ENCODE results near the gene DDB1. TPM values are rescaled to one million over a fixed set of nuclear protein-coding genes. Genes with fewer than 3 reads are reported as not detected.

Gene DDB1
- total and polyA plus RNA-seq, 2 of the 13 experiments (the other 11 are each of a cell fraction or from before 2014, with no cell fraction given) = 217 to 266 TPM

DNA sequence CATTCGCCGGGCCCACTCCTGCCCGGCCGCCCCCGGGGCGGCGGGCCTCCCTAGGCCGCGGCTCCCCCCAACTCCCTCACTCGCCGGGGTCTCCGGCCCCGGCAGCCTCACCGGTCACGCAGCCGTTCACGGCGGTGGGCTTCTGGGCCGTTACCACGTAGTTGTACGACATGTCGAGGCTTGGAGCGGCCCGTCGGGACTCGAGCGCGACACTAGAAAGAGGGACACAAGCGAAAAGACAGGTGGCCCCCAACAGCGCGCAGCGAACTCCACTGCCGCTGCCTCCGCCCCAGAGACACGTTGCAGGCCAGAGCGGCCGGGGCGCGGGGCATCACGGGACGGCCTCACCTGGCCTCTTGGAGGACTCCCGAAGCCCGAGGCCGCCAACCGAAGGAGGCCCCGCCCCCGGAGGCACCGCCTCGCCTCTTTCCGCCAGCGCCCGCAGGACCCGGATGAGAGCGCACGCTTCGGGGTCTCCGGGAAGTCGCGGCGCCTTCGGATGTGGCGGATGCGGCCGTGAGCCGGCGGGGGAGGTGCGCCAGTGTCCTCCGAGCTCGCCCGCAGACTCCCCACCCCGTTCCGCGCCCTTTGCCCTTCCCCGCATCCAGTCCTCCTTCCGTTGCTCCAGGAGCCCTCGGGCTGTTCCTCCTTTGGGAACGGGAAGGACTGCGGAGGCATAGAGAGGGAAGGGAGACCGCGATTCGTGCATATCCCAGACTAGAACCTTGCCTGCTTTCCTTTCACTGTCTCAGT lies at the start of gene DDB1, which contains the start of gene TKFC (continued):
- TF ChIP-seq SIN3A (IDR thresholded peaks at IDR 0.05; ENCODE audit: borderline replicate concordance, low read depth, low read length) = peak; percentile 92; the same call in 1 of the 2 replicates
- no peak for TF ChIP-seq PRMT3 (CRISPR knock-in tag; IDR thresholded peaks at IDR 0.05; ENCODE audit: borderline replicate concordance, low read depth)
- TF ChIP-seq NR2C2 (CRISPR knock-in tag; IDR thresholded peaks at IDR 0.05; ENCODE audit: borderline replicate concordance) = peak; percentile 79
- TF ChIP-seq SRF (IDR thresholded peaks at IDR 0.05; ENCODE audit: low read depth, low read length) = no peak
- TF ChIP-seq, protein P1, sequence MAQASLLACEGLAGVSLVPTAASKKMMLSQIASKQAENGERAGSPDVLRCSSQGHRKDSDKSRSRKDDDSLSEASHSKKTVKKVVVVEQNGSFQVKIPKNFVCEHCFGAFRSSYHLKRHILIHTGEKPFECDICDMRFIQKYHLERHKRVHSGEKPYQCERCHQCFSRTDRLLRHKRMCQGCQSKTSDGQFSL (CRISPR knock-in tag; IDR thresholded peaks at IDR 0.05) = peak; percentile 86
- TF ChIP-seq, protein P2, sequence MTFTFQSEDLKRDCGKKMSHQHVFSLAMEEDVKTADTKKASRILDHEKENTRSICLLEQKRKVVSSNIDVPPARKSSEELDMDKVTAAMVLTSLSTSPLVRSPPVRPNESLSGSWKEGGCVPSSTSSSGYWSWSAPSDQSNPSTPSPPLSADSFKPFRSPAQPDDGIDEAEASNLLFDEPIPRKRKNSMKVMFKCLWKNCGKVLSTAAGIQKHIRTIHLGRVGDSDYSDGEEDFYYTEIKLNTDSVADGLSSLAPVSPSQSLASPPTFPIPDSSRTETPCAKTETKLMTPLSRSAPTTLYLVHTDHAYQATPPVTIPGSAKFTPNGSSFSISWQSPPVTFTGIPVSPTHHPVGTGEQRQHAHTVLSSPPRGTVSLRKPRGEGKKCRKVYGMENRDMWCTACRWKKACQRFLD (CRISPR knock-in tag; IDR thresholded peaks at IDR 0.05; ENCODE audit: borderline replicate concordance) = peak; percentile 79; the same call in 1 of the 2 replicates
- peak; percentile 78 for TF ChIP-seq HES4 (CRISPR knock-in tag; IDR thresholded peaks at IDR 0.05; ENCODE audit: borderline replicate concordance)
- no peak; the same call in 1 of the 2 replicates for TF ChIP-seq ZBTB3 (CRISPR knock-in tag; IDR thresholded peaks at IDR 0.05; ENCODE audit: borderline replicate concordance, low read depth)
- no peak; the same call in 1 of the 2 replicates for TF ChIP-seq CC2D1A (CRISPR knock-in tag; IDR thresholded peaks at IDR 0.05)
- TF ChIP-seq, protein P3, sequence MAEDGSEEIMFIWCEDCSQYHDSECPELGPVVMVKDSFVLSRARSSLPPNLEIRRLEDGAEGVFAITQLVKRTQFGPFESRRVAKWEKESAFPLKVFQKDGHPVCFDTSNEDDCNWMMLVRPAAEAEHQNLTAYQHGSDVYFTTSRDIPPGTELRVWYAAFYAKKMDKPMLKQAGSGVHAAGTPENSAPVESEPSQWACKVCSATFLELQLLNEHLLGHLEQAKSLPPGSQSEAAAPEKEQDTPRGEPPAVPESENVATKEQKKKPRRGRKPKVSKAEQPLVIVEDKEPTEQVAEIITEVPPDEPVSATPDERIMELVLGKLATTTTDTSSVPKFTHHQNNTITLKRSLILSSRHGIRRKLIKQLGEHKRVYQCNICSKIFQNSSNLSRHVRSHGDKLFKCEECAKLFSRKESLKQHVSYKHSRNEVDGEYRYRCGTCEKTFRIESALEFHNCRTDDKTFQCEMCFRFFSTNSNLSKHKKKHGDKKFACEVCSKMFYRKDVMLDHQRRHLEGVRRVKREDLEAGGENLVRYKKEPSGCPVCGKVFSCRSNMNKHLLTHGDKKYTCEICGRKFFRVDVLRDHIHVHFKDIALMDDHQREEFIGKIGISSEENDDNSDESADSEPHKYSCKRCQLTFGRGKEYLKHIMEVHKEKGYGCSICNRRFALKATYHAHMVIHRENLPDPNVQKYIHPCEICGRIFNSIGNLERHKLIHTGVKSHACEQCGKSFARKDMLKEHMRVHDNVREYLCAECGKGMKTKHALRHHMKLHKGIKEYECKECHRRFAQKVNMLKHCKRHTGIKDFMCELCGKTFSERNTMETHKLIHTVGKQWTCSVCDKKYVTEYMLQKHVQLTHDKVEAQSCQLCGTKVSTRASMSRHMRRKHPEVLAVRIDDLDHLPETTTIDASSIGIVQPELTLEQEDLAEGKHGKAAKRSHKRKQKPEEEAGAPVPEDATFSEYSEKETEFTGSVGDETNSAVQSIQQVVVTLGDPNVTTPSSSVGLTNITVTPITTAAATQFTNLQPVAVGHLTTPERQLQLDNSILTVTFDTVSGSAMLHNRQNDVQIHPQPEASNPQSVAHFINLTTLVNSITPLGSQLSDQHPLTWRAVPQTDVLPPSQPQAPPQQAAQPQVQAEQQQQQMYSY (CRISPR knock-in tag; IDR thresholded peaks at IDR 0.05) = no peak
- TF ChIP-seq, protein P4, sequence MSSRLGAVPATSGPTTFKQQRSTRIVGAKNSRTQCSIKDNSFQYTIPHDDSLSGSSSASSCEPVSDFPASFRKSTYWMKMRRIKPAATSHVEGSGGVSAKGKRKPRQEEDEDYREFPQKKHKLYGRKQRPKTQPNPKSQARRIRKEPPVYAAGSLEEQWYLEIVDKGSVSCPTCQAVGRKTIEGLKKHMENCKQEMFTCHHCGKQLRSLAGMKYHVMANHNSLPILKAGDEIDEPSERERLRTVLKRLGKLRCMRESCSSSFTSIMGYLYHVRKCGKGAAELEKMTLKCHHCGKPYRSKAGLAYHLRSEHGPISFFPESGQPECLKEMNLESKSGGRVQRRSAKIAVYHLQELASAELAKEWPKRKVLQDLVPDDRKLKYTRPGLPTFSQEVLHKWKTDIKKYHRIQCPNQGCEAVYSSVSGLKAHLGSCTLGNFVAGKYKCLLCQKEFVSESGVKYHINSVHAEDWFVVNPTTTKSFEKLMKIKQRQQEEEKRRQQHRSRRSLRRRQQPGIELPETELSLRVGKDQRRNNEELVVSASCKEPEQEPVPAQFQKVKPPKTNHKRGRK (CRISPR knock-in tag; IDR thresholded peaks at IDR 0.05) = no peak; the same call in 1 of the 2 replicates
- TF ChIP-seq, protein P5, sequence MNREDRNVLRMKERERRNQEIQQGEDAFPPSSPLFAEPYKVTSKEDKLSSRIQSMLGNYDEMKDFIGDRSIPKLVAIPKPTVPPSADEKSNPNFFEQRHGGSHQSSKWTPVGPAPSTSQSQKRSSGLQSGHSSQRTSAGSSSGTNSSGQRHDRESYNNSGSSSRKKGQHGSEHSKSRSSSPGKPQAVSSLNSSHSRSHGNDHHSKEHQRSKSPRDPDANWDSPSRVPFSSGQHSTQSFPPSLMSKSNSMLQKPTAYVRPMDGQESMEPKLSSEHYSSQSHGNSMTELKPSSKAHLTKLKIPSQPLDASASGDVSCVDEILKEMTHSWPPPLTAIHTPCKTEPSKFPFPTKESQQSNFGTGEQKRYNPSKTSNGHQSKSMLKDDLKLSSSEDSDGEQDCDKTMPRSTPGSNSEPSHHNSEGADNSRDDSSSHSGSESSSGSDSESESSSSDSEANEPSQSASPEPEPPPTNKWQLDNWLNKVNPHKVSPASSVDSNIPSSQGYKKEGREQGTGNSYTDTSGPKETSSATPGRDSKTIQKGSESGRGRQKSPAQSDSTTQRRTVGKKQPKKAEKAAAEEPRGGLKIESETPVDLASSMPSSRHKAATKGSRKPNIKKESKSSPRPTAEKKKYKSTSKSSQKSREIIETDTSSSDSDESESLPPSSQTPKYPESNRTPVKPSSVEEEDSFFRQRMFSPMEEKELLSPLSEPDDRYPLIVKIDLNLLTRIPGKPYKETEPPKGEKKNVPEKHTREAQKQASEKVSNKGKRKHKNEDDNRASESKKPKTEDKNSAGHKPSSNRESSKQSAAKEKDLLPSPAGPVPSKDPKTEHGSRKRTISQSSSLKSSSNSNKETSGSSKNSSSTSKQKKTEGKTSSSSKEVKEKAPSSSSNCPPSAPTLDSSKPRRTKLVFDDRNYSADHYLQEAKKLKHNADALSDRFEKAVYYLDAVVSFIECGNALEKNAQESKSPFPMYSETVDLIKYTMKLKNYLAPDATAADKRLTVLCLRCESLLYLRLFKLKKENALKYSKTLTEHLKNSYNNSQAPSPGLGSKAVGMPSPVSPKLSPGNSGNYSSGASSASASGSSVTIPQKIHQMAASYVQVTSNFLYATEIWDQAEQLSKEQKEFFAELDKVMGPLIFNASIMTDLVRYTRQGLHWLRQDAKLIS (CRISPR knock-in tag; IDR thresholded peaks at IDR 0.05) = no peak
- TF ChIP-seq SNAPC2 (CRISPR knock-in tag; IDR thresholded peaks at IDR 0.05) = 0 out of 2 replicates have a peak, but pooled peaks have one; percentile 22
- TF ChIP-seq ZNF337 (CRISPR knock-in tag; IDR thresholded peaks at IDR 0.05; ENCODE audit: borderline replicate concordance, low read depth) = 0 out of 2 replicates have a peak, but pooled peaks have one; percentile 55
- no peak for TF ChIP-seq MEIS1 (CRISPR knock-in tag; IDR thresholded peaks at IDR 0.05; ENCODE audit: borderline replicate concordance)
- peak; percentile 57; the same call in 1 of the 2 replicates for TF ChIP-seq SALL2 (CRISPR knock-in tag; IDR thresholded peaks at IDR 0.05)
